COLO829 (cell line): ENCODE results near the gene TRAFD1.
"Not testable (repeated sequence)": the region's sequence is repeated elsewhere in the genome, so short reads cannot be mapped to it uniquely, and the experiment has no call there.

Source experiments
- DNase-seq: peaks from one replicate; pipeline ENCODE4 v3.0.0; 2012; ENCODE audit warnings: low spot score

The TRAFD1 gene, protein sequence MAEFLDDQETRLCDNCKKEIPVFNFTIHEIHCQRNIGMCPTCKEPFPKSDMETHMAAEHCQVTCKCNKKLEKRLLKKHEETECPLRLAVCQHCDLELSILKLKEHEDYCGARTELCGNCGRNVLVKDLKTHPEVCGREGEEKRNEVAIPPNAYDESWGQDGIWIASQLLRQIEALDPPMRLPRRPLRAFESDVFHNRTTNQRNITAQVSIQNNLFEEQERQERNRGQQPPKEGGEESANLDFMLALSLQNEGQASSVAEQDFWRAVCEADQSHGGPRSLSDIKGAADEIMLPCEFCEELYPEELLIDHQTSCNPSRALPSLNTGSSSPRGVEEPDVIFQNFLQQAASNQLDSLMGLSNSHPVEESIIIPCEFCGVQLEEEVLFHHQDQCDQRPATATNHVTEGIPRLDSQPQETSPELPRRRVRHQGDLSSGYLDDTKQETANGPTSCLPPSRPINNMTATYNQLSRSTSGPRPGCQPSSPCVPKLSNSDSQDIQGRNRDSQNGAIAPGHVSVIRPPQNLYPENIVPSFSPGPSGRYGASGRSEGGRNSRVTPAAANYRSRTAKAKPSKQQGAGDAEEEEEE

DNA sequence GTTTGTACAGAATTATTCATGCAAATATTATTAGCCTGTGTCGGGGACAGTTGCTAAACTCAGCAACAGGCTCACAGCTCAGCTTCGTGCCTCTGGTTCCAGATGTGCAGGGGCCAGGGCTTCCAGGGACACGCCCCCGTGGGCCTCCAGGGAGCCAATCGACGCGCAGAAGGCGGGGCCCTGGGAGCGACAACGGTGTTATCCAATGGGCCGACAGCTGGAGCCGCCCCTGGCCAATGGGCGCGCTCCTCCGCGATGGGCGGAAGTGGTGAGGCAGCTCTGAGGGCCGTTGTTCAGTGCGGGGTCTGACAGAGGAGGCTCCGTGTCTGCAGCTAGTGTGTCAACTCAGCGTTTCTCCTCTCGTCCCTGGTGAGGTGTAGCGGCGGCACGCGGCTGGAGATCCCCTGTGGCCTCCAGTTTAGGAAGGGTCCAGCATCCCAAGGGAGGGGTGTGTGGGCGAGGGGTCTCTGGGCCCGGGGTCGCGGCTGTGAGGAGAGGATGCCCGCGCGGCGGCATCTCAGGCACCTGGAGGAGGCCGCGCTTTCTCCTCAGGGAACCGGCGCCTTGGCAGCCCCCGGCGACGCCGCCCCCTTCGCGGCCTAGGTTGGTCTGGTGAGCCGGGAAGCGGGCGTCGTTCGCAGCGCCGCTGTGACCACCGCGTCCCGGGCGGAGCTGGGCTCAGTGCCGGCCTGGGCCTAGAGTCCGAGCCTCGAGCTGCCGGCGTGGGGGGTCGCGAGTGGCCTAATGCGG, at the start of gene TRAFD1:
TRAFD1 (plus strand) TSS at position 311 of the 750 bp plus-strand sequence. CDS start 4,963 bp downstream, outside the sequence.
- peak; percentile 97 for DNase-seq

DNA sequence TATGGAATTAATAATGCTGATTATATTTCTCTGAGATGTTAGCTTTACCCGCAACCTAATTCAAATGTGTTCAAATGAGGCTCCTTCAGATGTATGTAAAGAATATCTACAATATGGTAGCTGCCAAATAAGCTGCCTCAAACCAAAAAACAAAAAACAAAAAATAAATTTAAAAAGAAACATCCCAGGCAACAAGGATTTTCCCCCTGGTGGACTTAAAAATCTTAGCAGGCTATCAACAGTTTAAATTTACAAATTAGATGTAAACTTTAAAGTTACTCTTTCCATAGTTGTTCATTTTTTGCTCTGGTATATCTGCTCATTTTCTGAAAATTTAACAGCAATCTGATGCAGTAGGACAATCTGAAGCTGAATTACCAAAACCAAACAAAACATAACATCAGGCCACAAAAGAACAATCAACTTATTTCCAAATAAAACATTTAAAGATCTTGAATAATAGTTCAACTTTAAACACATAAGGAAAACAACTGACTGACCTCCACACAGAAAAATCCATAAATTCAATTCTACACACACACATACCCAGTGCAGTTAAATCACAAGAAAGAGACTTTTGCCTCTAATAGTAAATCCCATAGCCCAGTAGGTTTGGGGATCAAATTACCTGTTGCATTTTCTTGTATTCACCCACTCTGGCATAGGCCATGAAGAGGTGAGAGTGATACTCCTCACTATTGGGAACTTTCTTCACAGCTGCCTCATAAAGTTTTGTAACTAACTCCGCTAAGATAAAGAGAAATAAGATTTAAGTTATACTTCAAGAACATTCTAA, 38.1 kb upstream of the TRAFD1 start:
- DNase-seq = no peak

DNA sequence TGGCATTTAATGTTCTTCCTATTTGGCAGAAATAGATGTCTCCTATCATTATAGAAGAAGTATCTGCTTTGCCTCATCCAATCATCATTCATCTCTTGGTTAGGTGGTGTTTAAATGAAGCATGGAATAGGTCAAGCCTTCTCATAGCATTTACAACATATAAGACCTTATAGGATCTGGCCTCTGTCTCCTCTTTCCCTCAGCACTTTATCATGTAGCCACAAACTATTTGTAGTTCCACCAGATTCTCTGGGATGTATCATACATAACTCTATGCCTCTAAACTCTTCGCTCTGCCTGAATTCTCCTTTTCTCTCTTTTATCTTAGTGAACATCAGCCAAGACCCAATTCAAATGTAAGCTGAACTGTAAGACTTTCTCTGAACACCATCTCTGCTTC, 37.5 kb upstream of the TRAFD1 start:
- DNase-seq = no peak

DNA sequence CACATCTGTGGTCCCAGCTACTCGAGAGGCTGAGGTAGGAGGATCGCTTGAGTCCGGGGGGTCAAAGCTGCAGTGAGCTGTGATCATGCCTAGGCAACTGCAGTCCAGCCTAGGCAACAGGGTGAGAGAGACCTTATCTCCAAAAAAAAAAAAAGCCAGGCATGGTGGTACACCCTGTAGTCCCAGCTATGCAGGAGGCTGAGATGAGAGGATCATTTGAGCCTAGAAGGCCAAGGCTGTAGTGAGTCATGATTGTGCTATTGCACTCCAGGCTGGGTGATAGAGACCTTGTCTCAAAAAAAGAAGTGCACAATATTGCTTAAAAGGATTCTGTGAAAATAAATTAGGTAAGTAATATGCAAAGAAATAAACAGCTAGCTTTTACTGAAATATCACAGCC, 33.8 kb upstream of the TRAFD1 start:
- DNase-seq = no peak

DNA sequence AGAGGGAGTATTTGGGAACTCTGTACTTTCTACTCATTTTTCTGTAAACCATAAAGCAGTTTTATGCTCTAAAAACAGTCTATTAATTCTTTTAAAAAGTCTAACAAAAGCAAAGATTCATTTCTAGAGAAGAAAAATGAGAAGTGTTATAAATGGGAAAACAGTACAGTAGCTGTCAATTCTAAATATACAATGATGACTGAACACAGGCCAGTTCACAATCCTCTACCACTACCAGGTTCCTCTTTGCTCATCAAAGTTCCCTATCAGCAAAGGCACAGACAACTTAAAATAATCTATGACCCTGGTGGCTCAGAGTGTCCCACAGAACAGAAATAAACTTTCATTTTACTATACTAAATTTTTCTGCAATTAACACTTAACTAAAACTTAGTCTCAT, 29.3 kb upstream of the TRAFD1 start:
- DNase-seq = no peak

DNA sequence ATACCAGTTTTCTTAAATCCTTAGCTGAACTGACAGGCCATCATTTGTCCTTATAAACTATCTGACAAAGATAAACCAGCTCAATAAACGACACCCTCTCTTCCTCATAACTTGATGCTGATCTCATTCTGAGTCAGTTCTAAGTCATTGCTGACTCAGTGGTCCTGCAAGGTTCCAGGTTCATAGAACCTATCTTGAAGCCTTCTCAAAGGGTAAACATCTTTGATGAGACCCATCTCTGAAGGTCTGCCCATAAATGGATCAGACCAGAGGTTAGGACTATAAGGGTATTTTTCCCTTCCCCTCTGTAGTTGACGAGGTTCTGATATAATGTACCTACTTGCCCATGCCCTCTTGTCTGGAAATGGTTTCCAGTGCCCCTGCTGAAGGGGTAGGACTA, 28.7 kb upstream of the TRAFD1 start:
- no peak for DNase-seq

- DNase-seq = no peak
These were observed 27.7 kb upstream of the TRAFD1 start for GRCh38 chr12:112097641-112098040.

GRCh38 chr12:112100500-112100899, 24.9 kb upstream of the TRAFD1 start:
- DNase-seq = not testable (repeated sequence)

DNA sequence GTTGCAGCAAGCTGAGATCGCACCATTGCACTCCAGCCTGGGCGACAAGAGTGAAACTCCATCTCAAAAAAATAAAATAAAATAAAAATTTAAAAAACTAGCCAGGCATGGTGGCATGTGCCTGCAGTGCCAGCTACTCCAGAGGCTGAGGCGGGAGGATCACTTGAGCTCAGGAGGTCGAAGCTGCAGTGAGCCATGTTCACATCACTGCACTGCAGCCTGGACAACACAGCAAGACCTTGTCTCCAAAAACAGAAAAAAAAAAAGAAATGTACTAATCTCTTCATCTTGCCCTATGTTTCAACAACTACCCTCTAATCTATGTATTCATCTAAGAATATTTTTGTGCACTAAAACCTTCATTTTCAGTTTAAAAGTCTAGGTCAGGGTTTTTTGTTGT, 23.2 kb upstream of the TRAFD1 start:
- DNase-seq = no peak

DNA sequence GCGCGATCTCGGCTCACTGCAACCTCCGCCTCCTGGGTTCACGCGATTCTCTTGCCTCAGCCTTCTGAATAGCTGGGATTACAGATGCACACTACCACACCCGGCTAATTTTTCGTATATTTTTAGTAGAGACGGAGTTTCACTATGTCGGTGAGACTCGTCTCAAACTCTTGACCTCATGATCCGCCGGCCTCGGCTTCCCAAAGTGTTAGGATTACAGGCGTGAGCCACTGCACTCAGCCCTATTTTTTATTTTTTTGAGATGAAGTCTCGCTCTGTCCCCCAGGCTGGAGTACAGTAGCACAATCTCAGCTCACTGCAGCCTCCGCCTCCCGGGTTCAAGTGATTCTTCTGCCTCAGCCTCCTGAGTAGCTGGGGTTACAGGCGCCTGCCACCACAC, 22.6 kb upstream of the TRAFD1 start:
- not testable (repeated sequence) for DNase-seq

DNA sequence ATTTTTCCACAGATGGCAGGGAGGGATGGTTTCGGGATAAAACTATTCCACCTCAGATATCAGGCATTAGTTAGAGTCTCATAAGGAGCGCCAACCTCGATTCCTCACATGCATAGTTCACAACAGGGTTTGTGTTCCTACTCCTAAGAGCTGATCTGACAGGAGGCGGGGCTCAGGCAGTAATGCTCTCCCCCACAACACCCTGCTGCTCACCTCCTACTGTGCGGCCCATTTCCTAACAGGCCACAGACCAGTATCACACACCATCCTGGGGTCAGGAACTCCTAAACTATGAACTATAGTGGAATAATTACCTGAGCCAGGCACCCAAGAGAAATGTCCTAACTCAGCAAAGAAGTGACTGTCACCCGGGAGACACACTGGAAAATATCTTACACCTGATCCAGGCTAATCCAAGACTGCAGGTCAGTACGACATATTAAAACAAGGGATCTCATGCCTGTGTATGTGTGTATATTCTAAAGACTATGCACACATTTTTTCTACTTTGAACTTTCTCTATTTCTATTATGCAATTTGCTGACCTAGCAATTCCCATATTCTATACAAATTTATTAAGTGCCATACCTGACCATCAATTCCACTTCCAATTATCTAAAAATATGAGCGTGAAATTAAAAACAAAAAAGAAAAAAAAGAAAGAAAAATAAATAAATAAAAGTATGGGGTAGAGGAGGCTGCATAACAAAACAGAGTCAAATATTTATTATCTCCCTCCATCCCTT, 21.4 kb upstream of the TRAFD1 start:
- no peak for DNase-seq

GRCh38 chr12:112105891-112106290, 19.5 kb upstream of the TRAFD1 start:
- no peak for DNase-seq

DNA sequence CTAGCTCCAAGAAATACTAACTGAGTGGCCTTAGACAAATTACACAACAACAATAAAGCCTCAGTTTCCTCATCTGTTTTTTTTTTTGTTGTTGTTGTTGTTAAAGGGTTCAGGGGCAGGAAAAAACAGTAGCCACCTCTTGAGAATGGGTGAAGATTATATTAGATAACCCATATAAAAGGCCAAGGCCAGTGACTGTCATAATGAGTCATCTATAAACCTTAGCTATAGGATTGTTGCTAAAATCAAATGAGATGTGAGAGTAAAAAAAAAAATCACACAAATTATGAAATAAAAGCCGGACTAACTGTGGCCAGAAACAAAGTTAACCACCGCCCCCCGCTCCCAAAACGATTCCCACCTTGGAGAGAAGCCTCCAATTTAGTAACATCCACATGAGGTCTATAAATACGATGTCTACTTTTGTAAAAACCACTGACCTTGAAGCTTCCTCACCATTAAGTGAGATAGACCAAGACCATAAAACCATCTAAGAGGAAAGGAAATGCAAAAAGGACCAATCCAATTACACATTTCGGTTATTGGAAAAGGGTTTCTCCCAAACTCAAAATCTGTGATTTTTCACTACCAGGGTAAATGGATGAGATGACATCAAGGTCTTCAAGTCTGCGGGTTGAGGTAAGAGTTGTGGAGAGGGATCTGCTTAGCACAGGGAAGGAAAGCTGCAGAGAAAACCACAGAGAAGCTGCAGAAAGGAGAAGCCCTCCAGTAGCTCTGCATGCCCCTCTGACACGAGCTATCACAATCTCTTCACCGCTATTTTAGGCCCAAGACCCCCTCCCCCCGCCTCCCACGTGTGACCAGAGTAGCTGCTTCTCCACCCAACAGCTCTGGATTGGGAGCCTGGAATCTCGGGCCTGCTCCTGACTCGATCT, 17.8 kb upstream of the TRAFD1 start:
- DNase-seq = peak; percentile 27

DNA sequence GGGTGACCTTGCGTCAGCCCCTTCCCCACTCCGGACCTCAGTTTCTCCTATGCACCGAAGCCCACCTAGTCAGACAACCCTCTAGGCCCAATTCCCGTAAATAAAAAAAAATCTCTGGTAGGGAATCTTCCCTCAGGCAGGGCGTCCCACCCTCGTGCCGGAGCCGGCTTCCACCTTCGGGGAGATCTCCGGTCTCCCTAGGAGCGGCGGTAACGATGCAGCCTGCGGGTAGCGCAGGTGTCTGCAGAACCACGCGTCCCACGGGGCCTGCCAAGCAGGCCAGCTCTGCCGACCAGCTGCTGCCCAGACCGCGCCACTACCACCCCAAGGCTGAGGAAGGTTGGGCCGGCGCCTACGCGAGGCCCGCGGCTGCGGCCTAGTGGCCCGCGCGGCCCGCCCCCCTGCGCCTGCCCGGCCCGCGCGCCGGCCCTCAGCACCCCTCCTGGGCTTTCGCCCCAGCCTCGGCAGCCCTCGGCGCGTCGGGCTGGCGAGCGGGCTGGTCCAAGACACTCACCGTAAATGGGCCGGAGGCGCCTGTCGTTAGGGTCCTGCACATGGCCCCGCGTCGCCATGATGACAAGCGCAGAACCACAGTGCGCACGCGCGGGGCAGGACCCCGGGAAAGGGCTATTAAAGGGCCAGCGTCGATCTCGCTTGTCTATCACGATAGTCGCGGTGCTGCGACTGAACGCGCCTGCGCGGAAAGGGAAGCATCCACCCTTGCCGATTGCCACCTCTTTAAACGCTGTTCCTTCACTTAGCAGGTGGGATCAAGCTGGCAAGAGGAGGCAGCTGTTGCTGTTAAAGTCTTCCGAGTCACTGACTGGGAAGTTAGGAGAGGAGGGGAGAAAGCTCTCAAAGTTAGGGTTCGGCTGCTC, 16.9 kb upstream of the TRAFD1 start, which contains the start of gene NAA25:
NAA25 (minus strand) TSS at position 582 of the 878 bp plus-strand sequence; CDS start at position 572, 10 bp downstream.
- DNase-seq = peak; percentile 92

DNA sequence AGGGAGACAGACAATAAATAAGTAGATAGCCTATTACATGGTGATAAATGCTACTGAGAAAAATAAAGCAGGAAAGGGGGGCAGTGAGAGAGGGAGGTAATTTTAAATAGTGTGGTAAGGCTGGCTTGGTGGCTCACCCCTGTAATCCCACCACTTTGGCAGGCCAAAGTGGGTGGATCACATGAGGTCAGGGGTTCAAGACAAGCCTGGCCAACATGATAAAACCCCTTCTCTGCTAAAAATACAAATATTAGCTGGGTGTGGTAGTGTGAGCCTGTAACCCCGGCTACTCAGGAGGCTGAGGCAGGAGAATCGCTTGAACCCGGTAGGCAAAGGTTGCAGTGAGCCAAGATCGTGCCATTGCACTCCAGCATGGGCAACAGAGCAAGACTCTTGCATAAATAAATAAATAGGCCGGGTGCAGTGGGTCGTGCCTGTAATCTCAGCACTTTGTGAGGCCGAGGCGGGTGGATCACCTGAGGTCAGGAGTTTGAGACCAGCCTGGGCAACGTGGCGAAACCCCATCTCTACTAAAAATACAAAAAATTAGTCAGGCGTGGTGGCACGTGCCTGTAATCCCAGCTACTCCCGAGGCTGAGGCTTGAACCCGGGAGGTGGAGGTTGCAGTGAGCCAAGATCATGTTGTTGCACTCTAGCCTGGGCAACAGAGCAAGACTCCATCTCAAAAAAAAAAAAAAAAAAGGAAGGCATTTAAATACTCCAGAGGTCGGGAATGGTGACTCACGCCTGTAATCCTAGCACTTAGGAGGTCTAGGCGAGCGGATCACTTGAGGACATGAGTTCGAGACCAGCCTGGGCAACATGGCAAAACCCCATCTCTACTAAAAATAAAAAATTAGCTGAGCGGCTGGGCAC, 14.3 kb upstream of the TRAFD1 start:
- DNase-seq = not testable (repeated sequence)

- no peak for DNase-seq
These were observed 13.4 kb upstream of the TRAFD1 start for GRCh38 chr12:112111931-112112330.

DNA sequence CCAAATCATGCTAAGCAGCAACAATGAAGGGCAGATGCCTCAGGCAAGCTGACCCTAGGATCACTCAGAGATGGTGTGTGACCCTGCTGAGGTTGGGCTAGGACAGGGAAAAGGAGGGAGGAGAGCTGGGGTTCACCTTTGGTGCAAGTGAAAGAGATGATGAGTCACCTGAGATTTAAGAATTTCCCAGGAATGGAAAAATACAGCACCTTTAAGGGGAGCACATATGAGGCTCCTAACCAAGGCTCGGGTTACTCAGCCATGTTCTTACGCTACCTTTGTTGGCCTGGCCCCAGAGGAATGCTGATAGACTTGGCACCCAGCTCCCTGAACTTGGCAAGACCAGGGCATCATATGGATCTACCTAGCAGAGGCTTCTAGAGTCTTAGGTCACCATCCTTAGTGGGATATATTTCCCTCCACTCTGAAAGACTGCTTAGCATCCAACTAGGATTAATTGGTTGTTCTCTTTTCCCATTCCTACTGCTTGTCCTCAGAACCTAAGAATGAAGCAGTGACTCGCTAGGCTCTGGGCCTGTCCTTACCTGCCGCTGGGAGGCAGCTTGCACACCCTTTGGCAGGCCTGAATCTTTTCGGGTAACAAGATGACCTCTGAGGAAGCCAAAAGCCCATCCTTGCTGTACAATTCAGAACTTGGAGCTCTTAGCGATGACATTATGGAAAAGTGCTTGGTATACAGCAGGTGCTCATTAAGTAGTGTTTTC, 12.8 kb upstream of the TRAFD1 start:
- no peak for DNase-seq
